GM12872 (cell line): ENCODE measurements around the gene PGBD1.

Experiments
- TF ChIP-seq, protein P1 (sequence below): IDR thresholded peaks from 3 replicates; pipeline ENCODE4 v1.5.1; 2011; ENCODE audit warnings: low read depth, mild to moderate bottlenecking, low read length, moderate library complexity; ENCODE audit not compliant: insufficient read depth

The PGBD1 gene

DNA sequence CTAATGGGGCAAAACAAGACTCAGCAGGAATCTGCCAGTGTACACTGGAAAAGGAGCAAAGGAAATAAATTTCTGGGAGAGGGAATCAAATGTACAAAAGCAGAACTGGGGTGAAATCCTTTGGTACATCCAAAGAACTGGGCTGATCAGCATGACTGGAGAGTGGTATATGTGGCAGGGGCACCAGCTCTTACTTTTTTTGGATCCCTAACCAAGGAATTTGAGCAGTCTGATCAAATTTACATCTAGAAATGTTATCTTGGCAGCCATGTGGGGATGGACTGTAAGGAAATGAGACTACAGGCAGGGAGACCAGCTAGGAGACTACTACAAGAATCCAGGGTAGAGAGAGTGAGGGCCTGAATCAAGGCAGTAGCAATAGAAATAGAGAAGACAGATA is 55.7 kb downstream of the PGBD1 start:
- TF ChIP-seq, protein P1, sequence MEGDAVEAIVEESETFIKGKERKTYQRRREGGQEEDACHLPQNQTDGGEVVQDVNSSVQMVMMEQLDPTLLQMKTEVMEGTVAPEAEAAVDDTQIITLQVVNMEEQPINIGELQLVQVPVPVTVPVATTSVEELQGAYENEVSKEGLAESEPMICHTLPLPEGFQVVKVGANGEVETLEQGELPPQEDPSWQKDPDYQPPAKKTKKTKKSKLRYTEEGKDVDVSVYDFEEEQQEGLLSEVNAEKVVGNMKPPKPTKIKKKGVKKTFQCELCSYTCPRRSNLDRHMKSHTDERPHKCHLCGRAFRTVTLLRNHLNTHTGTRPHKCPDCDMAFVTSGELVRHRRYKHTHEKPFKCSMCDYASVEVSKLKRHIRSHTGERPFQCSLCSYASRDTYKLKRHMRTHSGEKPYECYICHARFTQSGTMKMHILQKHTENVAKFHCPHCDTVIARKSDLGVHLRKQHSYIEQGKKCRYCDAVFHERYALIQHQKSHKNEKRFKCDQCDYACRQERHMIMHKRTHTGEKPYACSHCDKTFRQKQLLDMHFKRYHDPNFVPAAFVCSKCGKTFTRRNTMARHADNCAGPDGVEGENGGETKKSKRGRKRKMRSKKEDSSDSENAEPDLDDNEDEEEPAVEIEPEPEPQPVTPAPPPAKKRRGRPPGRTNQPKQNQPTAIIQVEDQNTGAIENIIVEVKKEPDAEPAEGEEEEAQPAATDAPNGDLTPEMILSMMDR, result no peak

- TF ChIP-seq, protein P1, result no peak
These were observed 59.1 kb downstream of the PGBD1 start for GRCh38 chr6:28340310-28341095.

DNA sequence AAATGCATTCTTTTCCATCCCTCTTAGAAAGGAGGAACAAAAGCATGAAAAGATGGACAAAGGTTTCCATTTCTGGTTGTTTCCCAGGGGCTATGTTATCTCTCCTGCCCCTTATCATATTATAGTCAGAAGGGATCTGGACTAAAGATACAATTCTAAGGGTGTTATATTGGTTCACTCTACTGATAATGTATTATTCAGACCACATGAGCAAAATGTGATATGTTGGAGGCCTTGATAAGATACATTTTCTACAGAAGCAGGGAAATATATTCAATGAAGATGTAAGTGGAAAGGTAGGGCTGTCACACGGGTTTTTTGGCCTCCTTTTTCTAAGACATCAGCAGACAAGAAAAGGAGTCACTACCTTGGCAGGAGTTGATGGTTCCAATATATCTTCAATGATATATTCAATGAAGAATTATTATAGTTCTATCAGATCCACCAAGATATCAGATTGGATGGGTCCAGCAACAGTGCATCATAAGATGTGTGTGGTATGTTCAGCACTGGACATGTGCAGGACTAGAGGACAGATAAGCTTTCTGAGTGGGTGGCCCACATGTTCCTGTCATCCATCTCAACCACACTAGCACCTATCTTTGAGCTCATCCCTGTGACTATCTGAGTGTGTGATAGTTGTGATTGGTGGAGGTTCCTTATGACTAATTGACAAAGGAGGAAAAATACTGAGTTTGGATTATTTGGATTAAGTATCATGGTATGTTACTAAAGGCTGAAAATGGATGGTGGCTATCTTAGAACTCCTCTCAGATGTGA is 62.7 kb downstream of the PGBD1 start:
- TF ChIP-seq, protein P1, result no peak

GRCh38 chr6:28345201-28345600 is 63.8 kb downstream of the PGBD1 start:
- TF ChIP-seq, protein P1, result no peak

DNA sequence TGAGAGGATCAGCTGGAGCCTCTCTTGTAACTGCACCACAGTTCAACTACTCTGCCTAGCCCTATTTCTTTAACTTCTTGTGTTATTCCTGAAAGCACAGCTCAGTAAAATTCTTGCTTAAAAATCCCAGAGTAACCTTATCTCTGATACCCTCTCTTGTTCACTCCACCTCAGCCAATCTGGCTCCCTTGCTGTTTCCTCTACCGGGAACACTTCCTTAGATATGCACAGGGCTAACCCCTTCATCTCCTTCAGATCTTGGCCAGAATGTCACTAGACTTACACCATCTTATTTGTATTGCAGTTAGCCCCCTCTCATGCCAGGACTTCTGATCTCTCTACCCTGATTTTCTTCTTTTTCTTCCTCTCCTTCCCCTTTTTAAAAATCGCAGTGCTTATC is 65.7 kb downstream of the PGBD1 start:
- TF ChIP-seq, protein P1, result no peak

DNA sequence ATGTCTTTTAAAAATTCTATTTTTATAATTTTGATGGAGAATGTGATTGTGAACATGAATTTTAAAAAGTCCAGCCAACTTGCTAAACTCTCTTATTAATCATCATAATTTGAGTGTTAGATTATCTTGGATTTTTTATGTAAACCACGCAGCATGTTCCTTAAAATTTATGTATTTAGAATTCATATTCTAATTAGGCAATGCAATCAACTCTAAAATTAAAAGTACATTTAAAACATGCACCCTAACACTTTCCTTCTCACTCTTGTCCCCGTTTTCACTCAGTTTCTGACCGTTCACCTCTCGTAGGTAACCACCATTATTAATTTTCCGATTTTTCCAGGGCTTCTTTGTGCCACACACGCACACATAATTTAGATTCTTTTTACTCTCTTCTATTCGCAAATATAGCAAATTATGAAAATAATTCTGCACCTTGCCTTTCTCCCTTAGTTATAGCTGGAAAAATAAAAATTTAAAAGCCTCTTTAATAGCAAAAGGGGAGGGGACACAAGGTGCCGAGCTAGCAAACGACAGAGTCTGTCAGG is 68.0 kb downstream of the PGBD1 start:
- TF ChIP-seq, protein P1, result no peak
